ENCODE measurements around the gene PAQR5. TPM values are rescaled to one million over a fixed set of nuclear protein-coding genes. Genes with fewer than 3 reads are reported as not detected.

Gene PAQR5
- total and polyA plus RNA-seq, 4 donors: 0.19 to 1.1 (median 0.53) TPM

DNA sequence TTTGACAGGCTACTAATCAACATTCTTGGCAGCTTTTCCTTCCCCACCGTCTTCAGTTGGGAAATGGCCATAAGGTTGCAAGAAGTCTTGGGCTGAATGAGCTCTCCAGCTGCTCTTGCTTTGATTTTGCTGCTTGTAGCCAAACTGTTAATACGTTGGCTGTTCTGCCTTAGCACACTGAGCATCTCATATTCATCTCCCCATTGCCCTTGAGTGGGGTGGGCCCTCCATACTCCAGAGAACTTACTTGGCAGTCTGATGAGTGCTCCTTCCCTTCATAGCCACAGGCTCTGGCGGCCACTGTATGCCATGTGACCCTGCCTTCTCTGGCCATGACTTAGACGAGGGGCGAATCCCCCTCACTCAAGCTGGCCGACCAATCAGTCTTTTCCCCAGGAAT is 25.8 kb upstream of the PAQR5 start (continued):
- no peak for TF ChIP-seq ZBTB33 (IDR thresholded peaks at IDR 0.05)
- TF ChIP-seq, protein P1, sequence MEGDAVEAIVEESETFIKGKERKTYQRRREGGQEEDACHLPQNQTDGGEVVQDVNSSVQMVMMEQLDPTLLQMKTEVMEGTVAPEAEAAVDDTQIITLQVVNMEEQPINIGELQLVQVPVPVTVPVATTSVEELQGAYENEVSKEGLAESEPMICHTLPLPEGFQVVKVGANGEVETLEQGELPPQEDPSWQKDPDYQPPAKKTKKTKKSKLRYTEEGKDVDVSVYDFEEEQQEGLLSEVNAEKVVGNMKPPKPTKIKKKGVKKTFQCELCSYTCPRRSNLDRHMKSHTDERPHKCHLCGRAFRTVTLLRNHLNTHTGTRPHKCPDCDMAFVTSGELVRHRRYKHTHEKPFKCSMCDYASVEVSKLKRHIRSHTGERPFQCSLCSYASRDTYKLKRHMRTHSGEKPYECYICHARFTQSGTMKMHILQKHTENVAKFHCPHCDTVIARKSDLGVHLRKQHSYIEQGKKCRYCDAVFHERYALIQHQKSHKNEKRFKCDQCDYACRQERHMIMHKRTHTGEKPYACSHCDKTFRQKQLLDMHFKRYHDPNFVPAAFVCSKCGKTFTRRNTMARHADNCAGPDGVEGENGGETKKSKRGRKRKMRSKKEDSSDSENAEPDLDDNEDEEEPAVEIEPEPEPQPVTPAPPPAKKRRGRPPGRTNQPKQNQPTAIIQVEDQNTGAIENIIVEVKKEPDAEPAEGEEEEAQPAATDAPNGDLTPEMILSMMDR (IDR thresholded peaks at IDR 0.05; ENCODE audit: low read depth, low read length, missing input control): no peak

DNA sequence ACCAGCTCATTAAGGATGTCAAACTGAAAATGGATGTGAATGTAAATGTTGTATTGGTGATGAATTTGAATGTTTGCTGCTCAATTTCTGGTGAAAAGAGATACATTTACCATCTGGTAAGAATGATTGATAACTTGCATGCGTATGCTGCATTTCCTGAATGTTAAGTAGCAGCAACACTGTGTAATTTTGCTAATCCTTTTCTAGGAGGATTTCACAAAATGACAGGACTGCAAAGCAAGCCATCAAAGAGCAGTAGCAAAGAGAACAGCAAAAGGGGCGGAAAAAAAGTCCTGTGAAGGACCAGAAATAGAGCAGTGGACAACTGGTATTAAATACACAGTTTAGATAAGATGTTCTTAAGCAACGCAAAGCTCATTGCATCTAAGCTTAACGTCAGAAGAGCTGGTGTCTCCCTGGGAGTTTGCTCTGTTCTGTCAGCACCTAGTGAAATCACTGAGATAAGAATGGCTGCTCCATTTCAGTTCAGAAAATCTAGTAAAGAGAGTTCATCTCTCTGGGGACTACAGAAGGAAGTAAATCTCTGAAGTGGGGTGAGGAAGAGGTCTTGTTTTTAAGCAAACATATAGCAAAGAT is 23.5 kb upstream of the PAQR5 start:
- Histone ChIP-seq H3K9me3 (ENCODE audit: control insufficient read depth in 4 of 4, low read length in 3 of 4) (no peaks in the 10 kb centered on the region), H3K9ac (ENCODE audit: low read depth in 1 of 2, low read length in 2 of 2) (no peak overlapping the region), H3K4me1 (ENCODE audit: control insufficient read depth in 4 of 4, insufficient read depth in 4 of 4, low read length in 3 of 4) (no peaks in the 10 kb centered on the region), H3K27me3 (ENCODE audit: control insufficient read depth in 4 of 4, insufficient read depth in 4 of 4, low read length in 3 of 4) (no peaks in the 10 kb centered on the region), H3K4me3 (ENCODE audit: low read depth in 1 of 3, low read length in 3 of 3) (no peak overlapping the region), H3K36me3 (ENCODE audit: control insufficient read depth in 4 of 4, insufficient read depth in 3 of 4, low read depth in 1 of 4, low read length in 3 of 4) (no peaks in the 10 kb centered on the region), H3K27ac (ENCODE audit: low read depth in 1 of 2, low read length in 2 of 2) (no peak overlapping the region)
- TF ChIP-seq JUND (IDR thresholded peaks at IDR 0.05) (no peak), EGR1 (IDR thresholded peaks at IDR 0.05; ENCODE audit: low read depth in 2 of 2) (no peak), YY1 (IDR thresholded peaks at IDR 0.05) (no peak), GABPA (IDR thresholded peaks at IDR 0.05 in 1 of 2, conservative IDR thresholded peaks at IDR 0.05 in 1 of 2) (no peak), SP1 (IDR thresholded peaks at IDR 0.05) (no peak), RXRA (IDR thresholded peaks at IDR 0.05) (no peak), FOXA1 (IDR thresholded peaks at IDR 0.05) (no peak), TAF1 (conservative IDR thresholded peaks at IDR 0.05) (no peak), HNF4G (IDR thresholded peaks at IDR 0.05) (no peak), NR2F2 (IDR thresholded peaks at IDR 0.05) (no peak), ZBTB33 (IDR thresholded peaks at IDR 0.05) (no peak), RAD21 (IDR thresholded peaks at IDR 0.05) (no peak), MAX (IDR thresholded peaks at IDR 0.05) (no peak), HNF4A (conservative IDR thresholded peaks at IDR 0.05) (no peak), FOXA2 (IDR thresholded peaks at IDR 0.05) (no peak)
- TF ChIP-seq, protein P1 (IDR thresholded peaks at IDR 0.05; ENCODE audit: low read depth, low read length, missing input control): no peak
- DNase-seq (ENCODE audit: low spot score): no peak
- WGBS: 65% methylated on average over 4 of the region's 4 CpGs

Measured in liver (tissue), 9 donors.